ENCODE data around the gene THOC3. TPM values are rescaled to one million over a fixed set of nuclear protein-coding genes. Genes with fewer than 3 reads are reported as not detected.
"Not testable (repeated sequence)": the region's sequence is repeated elsewhere in the genome, so short reads cannot be mapped to it uniquely, and the experiment has no call there.

Gene THOC3
- total and polyA plus RNA-seq, 2 of the 8 experiments (the other 6 are each of a cell fraction or from before 2014, with no cell fraction given): 60.2 to 82.7 TPM

DNA sequence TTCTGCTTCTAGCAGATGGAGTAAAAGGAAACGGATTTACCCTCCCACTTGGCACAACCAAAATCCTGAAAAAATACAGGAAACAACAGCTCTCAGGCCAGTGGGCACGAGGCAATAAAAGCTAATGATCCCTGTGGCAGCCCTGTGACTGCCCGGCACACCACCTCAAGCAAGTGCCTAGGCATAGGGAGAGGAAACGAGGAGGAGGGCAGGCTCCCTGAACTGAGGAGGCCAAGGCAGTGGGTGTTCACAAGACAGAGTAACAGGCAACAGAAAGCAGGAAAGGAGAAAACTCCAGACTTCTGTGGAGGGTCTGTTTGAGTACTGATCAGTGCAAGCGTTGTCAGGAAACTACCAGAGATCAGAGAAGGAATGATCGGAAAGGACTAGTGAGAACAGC, 29.9 kb upstream of the THOC3 start:
- H2BK120ac ChIP-seq (replicated peaks; ENCODE audit: low read depth, low read length); DNase-seq (ENCODE audit: low read depth in 1 of 2, low spot score in 2 of 2); H3K4me3 ChIP-seq (ENCODE audit: extremely low read depth in 1 of 4, insufficient read depth in 2 of 4, low read depth in 3 of 4, low read length in 4 of 4); H4K91ac ChIP-seq (replicated peaks; ENCODE audit: insufficient read length, low read length); H2BK15ac ChIP-seq (ENCODE audit: low read length); H2AK5ac ChIP-seq (ENCODE audit: low read depth, low read length); H3K4me2 ChIP-seq (ENCODE audit: insufficient read depth in 1 of 2, low read depth in 2 of 2, low read length in 2 of 2); H3K79me1 ChIP-seq (ENCODE audit: low read depth, low read length); H3K9me3 ChIP-seq (ENCODE audit: insufficient read depth in 2 of 2, low read depth in 1 of 2, low read length in 1 of 2); H3K4me1 ChIP-seq (replicated peaks in 1 of 4; ENCODE audit: control insufficient read depth in 3 of 4, insufficient read depth in 4 of 4, low read length in 3 of 4); H3K18ac ChIP-seq (ENCODE audit: extremely low read depth, low read length); H2BK12ac ChIP-seq (ENCODE audit: low read depth, low read length); H3K23me2 ChIP-seq (ENCODE audit: low read depth, low read length); H4K8ac ChIP-seq (ENCODE audit: extremely low read depth, insufficient read depth, low read length); FAIRE-seq; CTCF ChIA-PET (ENCODE audit: partially characterized antibody); POLR2A ChIA-PET (ENCODE audit: partially characterized antibody); H3K23ac ChIP-seq (ENCODE audit: insufficient read length); H4K20me1 ChIP-seq (replicated peaks in 1 of 2; ENCODE audit: control insufficient read depth in 1 of 2, insufficient read depth in 2 of 2, low read length in 2 of 2); H3K36me3 ChIP-seq (ENCODE audit: control insufficient read depth in 2 of 4, insufficient read depth in 4 of 4, low read length in 3 of 4); H3K27me3 ChIP-seq (replicated peaks in 1 of 4; ENCODE audit: control insufficient read depth in 3 of 4, extremely low read depth in 1 of 4, insufficient read depth in 3 of 4, low read length in 3 of 4); H3K9ac ChIP-seq (replicated peaks in 1 of 4; ENCODE audit: extremely low read depth in 1 of 4, low read depth in 3 of 4, low read length in 3 of 4); H3K14ac ChIP-seq (ENCODE audit: insufficient read length); H4K5ac ChIP-seq (ENCODE audit: insufficient read length, low read depth, low read length); H2BK5ac ChIP-seq (ENCODE audit: low read depth, low read length); H3K56ac ChIP-seq (replicated peaks; ENCODE audit: insufficient read length, low read depth, low read length); H3K4ac ChIP-seq (replicated peaks; ENCODE audit: insufficient read length, low read depth, low read length); H3K79me2 ChIP-seq (ENCODE audit: control insufficient read depth in 1 of 2, insufficient read depth in 2 of 2, low read length in 2 of 2); H2AFZ ChIP-seq (ENCODE audit: low read length); H3K27ac ChIP-seq (ENCODE audit: low read depth, low read length); H2BK20ac ChIP-seq (ENCODE audit: low read length): not testable (repeated sequence)
- 100% methylated on average over 1 of the region's 6 CpGs; no CpG with 5 or more reads in 1 of the 2 experiments for WGBS, 2 experiments (ENCODE audit: extremely low coverage in 1 of 2, insufficient coverage in 1 of 2, insufficient read length in 1 of 2, insufficient replicate concordance in 2 of 2, low coverage in 1 of 2, low lambda C conversion rate in 2 of 2, missing lambda C conversion rate in 1 of 2)

DNA sequence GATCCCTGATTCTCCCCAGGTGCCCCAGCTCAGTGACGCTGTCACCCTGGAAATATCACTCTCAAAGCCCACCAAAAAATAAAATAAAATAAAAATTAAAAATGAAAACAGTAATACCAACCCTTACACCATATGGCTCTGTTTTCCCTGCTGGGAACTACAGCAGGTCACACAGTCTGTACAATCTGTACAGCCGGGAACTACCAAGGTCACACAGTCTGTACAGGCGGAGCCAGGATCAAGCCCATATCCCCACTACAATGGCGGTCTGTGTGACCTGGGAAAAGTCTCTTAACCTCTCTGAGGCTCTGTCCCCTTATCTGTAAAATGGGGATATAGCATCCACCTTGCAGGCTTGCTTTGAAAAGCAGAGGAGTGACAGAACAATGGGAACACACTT, 29.4 kb upstream of the THOC3 start:
- FAIRE-seq; H4K8ac ChIP-seq (ENCODE audit: extremely low read depth, insufficient read depth, low read length); H2AK5ac ChIP-seq (ENCODE audit: low read depth, low read length); H2BK12ac ChIP-seq (ENCODE audit: low read depth, low read length); POLR2A ChIA-PET (ENCODE audit: partially characterized antibody); DNase-seq (ENCODE audit: low read depth in 1 of 2, low spot score in 2 of 2); H3K23me2 ChIP-seq (ENCODE audit: low read depth, low read length); H3K56ac ChIP-seq (replicated peaks; ENCODE audit: insufficient read length, low read depth, low read length); H3K36me3 ChIP-seq (ENCODE audit: control insufficient read depth in 2 of 4, insufficient read depth in 4 of 4, low read length in 3 of 4); H3K18ac ChIP-seq (ENCODE audit: extremely low read depth, low read length); H3K27me3 ChIP-seq (replicated peaks in 1 of 4; ENCODE audit: control insufficient read depth in 3 of 4, extremely low read depth in 1 of 4, insufficient read depth in 3 of 4, low read length in 3 of 4); H2BK5ac ChIP-seq (ENCODE audit: low read depth, low read length); H3K27ac ChIP-seq (ENCODE audit: low read depth, low read length); H3K4me1 ChIP-seq (replicated peaks in 1 of 4; ENCODE audit: control insufficient read depth in 3 of 4, insufficient read depth in 4 of 4, low read length in 3 of 4); H3K4me2 ChIP-seq (ENCODE audit: insufficient read depth in 1 of 2, low read depth in 2 of 2, low read length in 2 of 2); H3K9me3 ChIP-seq (ENCODE audit: insufficient read depth in 2 of 2, low read depth in 1 of 2, low read length in 1 of 2); H4K20me1 ChIP-seq (replicated peaks in 1 of 2; ENCODE audit: control insufficient read depth in 1 of 2, insufficient read depth in 2 of 2, low read length in 2 of 2); H3K79me1 ChIP-seq (ENCODE audit: low read depth, low read length); H4K91ac ChIP-seq (replicated peaks; ENCODE audit: insufficient read length, low read length); H3K23ac ChIP-seq (ENCODE audit: insufficient read length); H3K79me2 ChIP-seq (ENCODE audit: control insufficient read depth in 1 of 2, insufficient read depth in 2 of 2, low read length in 2 of 2); CTCF ChIA-PET (ENCODE audit: partially characterized antibody); H3K4ac ChIP-seq (replicated peaks; ENCODE audit: insufficient read length, low read depth, low read length); H2BK15ac ChIP-seq (ENCODE audit: low read length); H2BK120ac ChIP-seq (replicated peaks; ENCODE audit: low read depth, low read length); H3K14ac ChIP-seq (ENCODE audit: insufficient read length); H3K9ac ChIP-seq (replicated peaks in 1 of 4; ENCODE audit: extremely low read depth in 1 of 4, low read depth in 3 of 4, low read length in 3 of 4); H2AFZ ChIP-seq (ENCODE audit: low read length); H3K4me3 ChIP-seq (ENCODE audit: extremely low read depth in 1 of 4, insufficient read depth in 2 of 4, low read depth in 3 of 4, low read length in 4 of 4); H2BK20ac ChIP-seq (ENCODE audit: low read length); H4K5ac ChIP-seq (ENCODE audit: insufficient read length, low read depth, low read length): not testable (repeated sequence)
- WGBS, 2 experiments (ENCODE audit: extremely low coverage in 1 of 2, insufficient coverage in 1 of 2, insufficient read length in 1 of 2, insufficient replicate concordance in 2 of 2, low coverage in 1 of 2, low lambda C conversion rate in 2 of 2, missing lambda C conversion rate in 1 of 2): 80% methylated on average over 1 of the region's 4 CpGs; no CpG with 5 or more reads in 1 of the 2 experiments
